ENCODE data around the gene PRSS33. TPM values are rescaled to one million over a fixed set of nuclear protein-coding genes. Genes with fewer than 3 reads are reported as not detected.

The PRSS33 gene
- total and polyA plus RNA-seq, 2 of the 8 experiments (the other 6 are each of a cell fraction or from before 2014, with no cell fraction given): 0.09 TPM; not detected in 1

DNA sequence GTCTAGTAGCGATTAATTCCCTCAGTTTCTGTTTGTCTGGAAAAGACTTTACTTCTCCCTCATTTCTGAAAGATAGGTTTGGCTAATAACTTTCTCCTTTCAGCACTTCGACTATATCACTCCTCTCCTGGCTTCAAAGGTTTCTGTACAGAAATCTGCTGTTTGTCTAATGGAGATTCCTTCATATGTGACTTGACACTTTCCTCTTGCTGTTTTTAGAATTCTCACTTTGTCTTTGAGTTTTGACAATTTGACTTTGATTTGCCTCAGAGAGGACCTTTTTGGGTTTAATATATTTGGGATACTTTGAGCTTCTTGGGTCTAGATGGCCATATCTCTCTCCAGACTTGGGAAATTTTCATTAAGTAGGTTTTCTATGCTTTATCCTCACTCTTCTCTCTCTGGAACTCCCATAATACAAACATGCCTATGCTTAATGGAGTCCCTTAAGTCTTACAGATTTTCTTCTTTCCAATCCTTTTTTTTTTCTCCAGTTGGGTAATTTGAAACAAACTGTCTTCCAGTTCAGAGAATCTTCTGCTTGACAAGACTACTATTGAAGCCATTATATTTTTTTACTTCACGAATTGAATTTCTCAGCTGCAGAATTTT is 21.9 kb upstream of the PRSS33 start:
- H3K18ac ChIP-seq (ENCODE audit: extremely low read depth, low read length): no peak overlapping the region
- no peak overlapping the region for H4K5ac ChIP-seq (ENCODE audit: insufficient read length, low read depth, low read length)
- H3K27me3 ChIP-seq (replicated peaks in 1 of 4; ENCODE audit: control insufficient read depth in 3 of 4, extremely low read depth in 1 of 4, insufficient read depth in 3 of 4, low read length in 3 of 4): peaks cover 0 to 2% (median 0%) of the 10 kb centered on the region in 4 experiments; a peak in 1 of 7 replicates
- H3K9me3 ChIP-seq (ENCODE audit: insufficient read depth in 2 of 2, low read depth in 1 of 2, low read length in 1 of 2): peaks cover 7 to 18% of the 10 kb centered on the region in 2 experiments
- ChIA-PET POLR2A (ENCODE audit: partially characterized antibody) (interaction anchor here (0.9 kb wide), 1 partner anchor 49 kb away, joined by 4 read pairs; no protein-coding TSS in a partner anchor), CTCF (ENCODE audit: partially characterized antibody) (interaction anchor here (2.0 kb wide), 1 partner anchor 7 kb away, joined by 9 read pairs; the partner anchor contains the start of gene PRSS21)
- H3K14ac ChIP-seq (ENCODE audit: insufficient read length): no peak overlapping the region
- no peak overlapping the region for H2AFZ ChIP-seq (ENCODE audit: low read length)
- H2AK5ac ChIP-seq (ENCODE audit: low read depth, low read length): no peak overlapping the region
- H3K79me1 ChIP-seq (ENCODE audit: low read depth, low read length): no peaks in the 10 kb centered on the region
- no peak overlapping the region for H3K4ac ChIP-seq (replicated peaks; ENCODE audit: insufficient read length, low read depth, low read length)
- no peaks in the 10 kb centered on the region for H3K36me3 ChIP-seq (ENCODE audit: control insufficient read depth in 2 of 4, insufficient read depth in 4 of 4, low read length in 3 of 4)
- no peak overlapping the region for H3K23ac ChIP-seq (ENCODE audit: insufficient read length)
- no peak overlapping the region for H2BK5ac ChIP-seq (ENCODE audit: low read depth, low read length)
- no peak overlapping the region for H3K27ac ChIP-seq (ENCODE audit: low read depth, low read length)
- no peak for DNase-seq (ENCODE audit: low read depth in 1 of 2, low spot score in 2 of 2)
- H4K8ac ChIP-seq (ENCODE audit: extremely low read depth, insufficient read depth, low read length): no peak overlapping the region
- H3K9ac ChIP-seq (replicated peaks in 1 of 4; ENCODE audit: extremely low read depth in 1 of 4, low read depth in 3 of 4, low read length in 3 of 4): no peak overlapping the region
- H2BK20ac ChIP-seq (ENCODE audit: low read length): no peak overlapping the region
- H3K23me2 ChIP-seq (ENCODE audit: low read depth, low read length): no peaks in the 10 kb centered on the region
- no peak overlapping the region for H4K91ac ChIP-seq (replicated peaks; ENCODE audit: insufficient read length, low read length)
- FAIRE-seq: no peak
- peaks cover 0 to 2% of the 10 kb centered on the region in 2 experiments for H4K20me1 ChIP-seq (replicated peaks in 1 of 2; ENCODE audit: control insufficient read depth in 1 of 2, insufficient read depth in 2 of 2, low read length in 2 of 2)
- 89% methylated on average over 3 of the region's 3 CpGs; no CpG with 5 or more reads in 1 of the 2 experiments for WGBS, 2 experiments (ENCODE audit: extremely low coverage in 1 of 2, insufficient coverage in 1 of 2, insufficient read length in 1 of 2, insufficient replicate concordance in 2 of 2, low coverage in 1 of 2, low lambda C conversion rate in 2 of 2, missing lambda C conversion rate in 1 of 2)
- no peak overlapping the region for H3K4me2 ChIP-seq (ENCODE audit: insufficient read depth in 1 of 2, low read depth in 2 of 2, low read length in 2 of 2)
- H3K56ac ChIP-seq (replicated peaks; ENCODE audit: insufficient read length, low read depth, low read length): no peak overlapping the region
- TF ChIP-seq HDAC2 (IDR thresholded peaks at IDR 0.05; ENCODE audit: borderline replicate concordance in 1 of 2, low read depth in 2 of 2, low read length in 2 of 2) (no peak), SIRT6 (IDR thresholded peaks at IDR 0.05; ENCODE audit: low read length) (no peak), EP300 (IDR thresholded peaks at IDR 0.05; ENCODE audit: borderline replicate concordance in 1 of 2, low read depth in 2 of 2, low read length in 2 of 2) (no peak), JUN (IDR thresholded peaks at IDR 0.05; ENCODE audit: low read depth, low read length) (no peak), EZH2 (IDR thresholded peaks at IDR 0.05; ENCODE audit: low read depth, low read length, severe bottlenecking) (no peak), CBX8 (IDR thresholded peaks at IDR 0.05; ENCODE audit: borderline replicate concordance, low read depth, low read length) (no peak), TAF7 (optimal IDR thresholded peaks at IDR 0.05; ENCODE audit: borderline replicate concordance, low read depth, low read length) (no peak)
- H2BK12ac ChIP-seq (ENCODE audit: low read depth, low read length): no peak overlapping the region
- peaks cover 0 to 7% (median 1%) of the 10 kb centered on the region in 4 experiments; a peak in 2 of 7 replicates for H3K4me1 ChIP-seq (replicated peaks in 1 of 4; ENCODE audit: control insufficient read depth in 3 of 4, insufficient read depth in 4 of 4, low read length in 3 of 4)
- H2BK120ac ChIP-seq (replicated peaks; ENCODE audit: low read depth, low read length): no peak overlapping the region
- H2BK15ac ChIP-seq (ENCODE audit: low read length): no peak overlapping the region
- no peak overlapping the region for H3K4me3 ChIP-seq (ENCODE audit: extremely low read depth in 1 of 4, insufficient read depth in 2 of 4, low read depth in 3 of 4, low read length in 4 of 4)
- H3K79me2 ChIP-seq (ENCODE audit: control insufficient read depth in 1 of 2, insufficient read depth in 2 of 2, low read length in 2 of 2): no peaks in the 10 kb centered on the region
